Right cardiac atrium (tissue), 5 donors: ENCODE measurements around the gene KNG1. TPM values are rescaled to one million over a fixed set of nuclear protein-coding genes. Genes with fewer than 3 reads are reported as not detected.
A peak's percentile ranks its signal among the peaks of the same experiment; 100 is the strongest.

Experiments used
- ATAC-seq, 2 donors: fragments of 200-7000 bp; cut with Tn5 transposase; one replicate each; pipeline versions ENCODE4 v1.8.0 to v1.9.1; 2020; ENCODE audit warnings: moderate library complexity in 2 of 2, mild to moderate bottlenecking in 1 of 2
- DNase-seq, 3 donors: peaks; one replicate each; pipeline ENCODE4 v3.0.0-alpha.2; 2020
- H3K27ac ChIP-seq: one replicate; pipeline ENCODE4 v1.5.1; 2013; ENCODE audit warnings: mild to moderate bottlenecking, low read length, control low read depth, moderate library complexity
- H3K27me3 ChIP-seq: one replicate; pipeline ENCODE4 v1.6.1; 2013; ENCODE audit not compliant: control insufficient read depth, insufficient read depth
- H3K4me1 ChIP-seq: one replicate; pipeline ENCODE4 v1.6.1; 2013; ENCODE audit warnings: low read length; ENCODE audit not compliant: control insufficient read depth, insufficient read depth
- H3K4me3 ChIP-seq: one replicate; pipeline ENCODE4 v1.5.1; 2013; ENCODE audit warnings: low read length, control low read depth
- H3K9me3 ChIP-seq: one replicate; pipeline ENCODE4 v1.6.1; 2013; ENCODE audit warnings: low read length; ENCODE audit not compliant: control insufficient read depth
- WGBS: extraction: QIAGEN DNeasy Blood & Tissue Kit; methylation state at CpG from one replicate; pipeline ENCODE4 v1.1.7; 2013; 5-methylcytosine and 5-hydroxymethylcytosine counted together
- intact Hi-C, 4 donors: fragments of 100-400 bp; cut with DNase I; formaldehyde crosslinking; loops; one replicate each; pipeline versions ENCODE4 v1.11.0 to v1.14.0; 2022 to 2023
- polyA plus RNA-seq: library from polyadenylated mRNA; stranded (reverse); fragments of 200-250 nt; gene quantifications from one replicate; pipeline ENCODE4 v1.2.3, GENCODE V29; 2013
- total RNA-seq, 4 donors: library from RNA; stranded (reverse); fragmentation: NEBNext Ultra II Directional; extraction: Animal tissue kit (Norgen Biotek cat#: 25700); gene quantifications; one replicate each; pipeline ENCODE4 v1.2.1, GENCODE V29; 2021
- donor health status: healthy with polysubstance abuse.
- donor health status: DM: no; HTN: yes; CAD: no.
- donor health status: DM: no; HTN: no; CAD: no.
- donor health status: DM: no; HTN: yes; CAD: no; lungs with severe emphysema.
- donor health status: DM: yes; HTN: yes; CAD: no.

Gene KNG1
- total and polyA plus RNA-seq, 5 donors: 0.23 to 0.53 (median 0.43) TPM

GRCh38 chr3:186779204-186779603 is 62.0 kb downstream of the KNG1 start:
- no peaks in the 10 kb centered on the region for H3K4me1 ChIP-seq
- 93% methylated on average over 5 of the region's 5 CpGs for WGBS

DNA sequence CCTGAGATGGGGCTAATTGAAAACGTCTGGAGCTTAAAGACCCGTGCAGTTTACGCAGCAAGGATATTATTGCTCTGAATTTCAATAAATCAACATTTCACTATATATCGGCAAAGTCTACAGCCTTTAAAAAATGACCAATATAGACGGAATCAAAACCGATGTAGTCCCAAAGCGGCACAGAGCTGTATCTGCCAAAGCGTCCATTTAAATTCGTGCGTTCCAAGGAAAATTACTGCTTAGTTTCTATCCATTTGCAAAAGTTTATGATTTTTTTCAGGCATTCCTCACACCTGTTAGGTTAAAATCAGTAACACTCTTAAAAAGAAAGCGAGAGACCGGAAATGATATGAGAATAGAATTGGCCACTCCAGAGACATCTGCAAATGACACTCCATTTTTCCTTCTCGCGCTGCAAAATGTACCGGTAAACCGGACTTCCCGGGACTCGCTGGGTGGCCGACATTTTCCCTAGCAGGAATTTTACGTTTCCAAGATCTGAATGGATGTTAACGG is 65.4 kb downstream of the KNG1 start:
- DNase-seq: no peak
- intact Hi-C loops: no loop called here

More at GRCh38 chr3:186779204-186779603, 62.0 kb downstream of the KNG1 start:
- DNase-seq (no peak), ATAC-seq (no peak)
- H3K27ac ChIP-seq: no peak overlapping the region
- no peak overlapping the region for H3K4me3 ChIP-seq
- H3K9me3 ChIP-seq: no peaks in the 10 kb centered on the region
- H3K27me3 ChIP-seq: no peaks in the 10 kb centered on the region
- intact Hi-C loops: no loop called here

GRCh38 chr3:186783058-186783730 is 66.0 kb downstream of the KNG1 start, which contains the start of gene EIF4A2:
TSS of gene EIF4A2 (plus strand) at chr3:186783577. CDS start at chr3:186783611, 34 bp downstream.
- peak; percentile 90 to 91 for ATAC-seq
- intact Hi-C loops: no loop called here
- Histone ChIP-seq H3K27ac (peak within 1 kb of the TSS; percentile 99), H3K4me3 (peak within 1 kb of the TSS; percentile 91), H3K4me1 (peaks cover 6% of the 10 kb centered on the region), H3K9me3 (no peaks in the 10 kb centered on the region), H3K27me3 (no peaks in the 10 kb centered on the region)
- DNase-seq: peak; percentile 93 to 96 (median 95)
- under 1% methylated on average over 60 of the region's 60 CpGs for WGBS

More for the DNA sequence above, 65.4 kb downstream of the KNG1 start:
- Histone ChIP-seq H3K27ac (peak overlapping the region; percentile 99), H3K27me3 (no peaks in the 10 kb centered on the region), H3K9me3 (no peaks in the 10 kb centered on the region), H3K4me3 (peak overlapping the region; percentile 91), H3K4me1 (peaks cover 6% of the 10 kb centered on the region)
- ATAC-seq: peak; percentile 1 to 14
- WGBS: 3% methylated on average over 21 of the region's 21 CpGs

DNA sequence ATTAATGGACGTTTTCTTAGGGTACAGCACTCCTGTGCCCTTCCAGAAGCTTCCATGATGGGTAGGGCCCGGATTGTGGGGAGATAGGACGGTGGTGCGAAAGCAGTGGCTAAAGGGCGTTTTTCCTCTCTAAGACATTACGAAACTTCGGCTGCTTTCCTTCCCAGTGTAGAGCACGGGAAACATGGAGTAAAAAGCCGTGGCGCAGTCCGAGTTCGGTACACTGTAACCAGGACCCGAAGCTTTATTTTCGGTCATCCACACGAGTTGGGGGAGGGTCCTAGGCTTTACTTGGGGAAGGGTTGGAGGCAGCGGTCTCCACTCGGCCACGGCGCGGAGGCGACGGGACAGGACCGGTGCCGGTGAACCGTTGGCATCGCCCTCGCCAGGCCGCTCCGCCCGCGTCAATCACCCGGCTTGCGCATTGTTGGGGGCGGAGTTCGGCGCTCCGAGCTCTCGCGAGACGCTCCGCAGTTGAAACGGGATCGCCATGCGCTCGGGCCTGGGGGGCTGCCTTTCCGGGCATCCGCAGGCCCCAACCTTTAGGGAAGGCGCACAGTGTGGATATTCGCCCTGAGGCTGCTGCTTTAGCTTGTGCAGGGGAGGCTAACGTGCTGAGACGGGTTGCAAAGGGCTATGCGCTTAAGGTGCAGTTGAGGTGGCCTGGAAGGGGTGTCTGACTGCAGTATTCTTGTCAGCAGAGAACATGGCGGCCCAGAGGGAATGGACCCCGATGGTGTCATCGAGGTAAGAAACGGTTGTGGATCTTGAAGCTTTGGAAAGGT is 66.8 kb downstream of the KNG1 start:
- Histone ChIP-seq H3K27me3 (no peaks in the 10 kb centered on the region), H3K9me3 (no peaks in the 10 kb centered on the region), H3K27ac (peak overlapping the region; percentile 99), H3K4me1 (peaks cover 6% of the 10 kb centered on the region), H3K4me3 (peak overlapping the region; percentile 91)
- peak; percentile 91 to 92 for ATAC-seq
- under 1% methylated on average over 56 of the region's 56 CpGs for WGBS
- intact Hi-C loops: no loop called here
- DNase-seq: peak; percentile 88 to 95 (median 95)

DNA sequence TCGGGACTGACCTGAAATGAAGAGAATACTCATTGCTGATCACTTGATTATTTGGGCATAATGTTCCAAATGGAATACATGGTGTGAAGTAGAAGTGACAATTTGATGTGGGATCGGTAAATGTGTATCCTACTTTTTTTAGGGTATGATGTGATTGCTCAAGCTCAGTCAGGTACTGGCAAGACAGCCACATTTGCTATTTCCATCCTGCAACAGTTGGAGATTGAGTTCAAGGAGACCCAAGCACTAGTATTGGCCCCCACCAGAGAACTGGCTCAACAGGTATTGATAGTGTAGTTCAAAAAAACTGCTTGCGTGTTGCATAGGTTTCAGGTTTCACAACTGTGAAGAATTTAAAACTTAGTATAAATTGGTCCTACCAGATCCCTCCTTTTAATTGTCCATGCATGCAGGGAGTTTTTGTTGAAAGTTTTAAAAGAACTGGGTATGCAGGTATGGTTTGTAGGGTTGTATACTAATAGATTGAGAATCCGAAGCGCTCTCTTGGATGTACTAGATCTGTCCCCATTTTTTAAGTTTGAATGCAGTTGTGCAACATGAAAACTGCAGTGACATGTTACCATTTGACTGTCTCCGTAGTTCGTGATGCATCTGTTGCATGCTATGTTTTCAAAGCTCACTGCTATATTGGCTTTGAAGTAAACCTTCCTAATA is 67.8 kb downstream of the KNG1 start:
- ATAC-seq: no peak
- H3K27me3 ChIP-seq: no peaks in the 10 kb centered on the region
- no peak for DNase-seq
- H3K4me1 ChIP-seq: peaks cover 6% of the 10 kb centered on the region
- H3K4me3 ChIP-seq: peak overlapping the region; percentile 91
- intact Hi-C loops: no loop called here
- no peaks in the 10 kb centered on the region for H3K9me3 ChIP-seq
- no peak overlapping the region for H3K27ac ChIP-seq
- 9% methylated on average over 7 of the region's 7 CpGs for WGBS

GRCh38 chr3:186785495-186786018 is 68.4 kb downstream of the KNG1 start:
- WGBS: 16% methylated on average over 7 of the region's 7 CpGs
- Histone ChIP-seq H3K27me3 (no peaks in the 10 kb centered on the region), H3K4me1 (peaks cover 6% of the 10 kb centered on the region), H3K27ac (no peak overlapping the region), H3K4me3 (peak overlapping the region; percentile 91), H3K9me3 (no peaks in the 10 kb centered on the region)
- ATAC-seq: no peak
- intact Hi-C loops: no loop called here
- DNase-seq: no peak

- intact Hi-C loops: no loop called here
- Histone ChIP-seq H3K4me1 (peaks cover 6% of the 10 kb centered on the region), H3K4me3 (no peak overlapping the region)
Observed at GRCh38 chr3:186786922-186787321, 69.8 kb downstream of the KNG1 start.

GRCh38 chr3:186787642-186788481 is 70.7 kb downstream of the KNG1 start:
- ATAC-seq (no peak), DNase-seq (no peak)
- no peaks in the 10 kb centered on the region for H3K9me3 ChIP-seq
- H3K4me3 ChIP-seq: no peak overlapping the region
- peaks cover 6% of the 10 kb centered on the region for H3K4me1 ChIP-seq
- intact Hi-C loops: no loop called here
- H3K27me3 ChIP-seq: no peaks in the 10 kb centered on the region
- WGBS: 78% methylated on average over 15 of the region's 15 CpGs
- H3K27ac ChIP-seq: no peak overlapping the region

More at GRCh38 chr3:186786922-186787321, 69.8 kb downstream of the KNG1 start:
- ATAC-seq (no peak), DNase-seq (no peak)
- 58% methylated on average over 3 of the region's 3 CpGs for WGBS
- Histone ChIP-seq H3K9me3 (no peaks in the 10 kb centered on the region), H3K27ac (no peak overlapping the region), H3K27me3 (no peaks in the 10 kb centered on the region)

GRCh38 chr3:186788482-186789370 is 71.6 kb downstream of the KNG1 start:
- WGBS: 49% methylated on average over 13 of the region's 13 CpGs

More at GRCh38 chr3:186788482-186789370, 71.6 kb downstream of the KNG1 start:
- H3K4me1 ChIP-seq: peaks cover 6% of the 10 kb centered on the region
- H3K27ac ChIP-seq: no peak overlapping the region
- no peak overlapping the region for H3K4me3 ChIP-seq
- intact Hi-C loops: no loop called here
- H3K27me3 ChIP-seq: no peaks in the 10 kb centered on the region
- no peaks in the 10 kb centered on the region for H3K9me3 ChIP-seq
- DNase-seq (no peak), ATAC-seq (no peak)
